Astrocyte (in vitro differentiated cells and primary cell): ENCODE measurements around the gene AK6. TPM values are rescaled to one million over a fixed set of nuclear protein-coding genes. Genes with fewer than 3 reads are reported as not detected.
A peak's percentile ranks its signal among the peaks of the same experiment; 100 is the strongest.

Source experiments
- DNase-seq: peaks from one replicate; pipeline ENCODE4 v3.0.0-alpha.2; 2010; ENCODE audit warnings: low read depth
- FAIRE-seq: peaks from 2 replicates; lab custom pipeline; 2011; peaks lifted over from hg19 to GRCh38; lab: Jason Lieb, UNC
- H2AFZ ChIP-seq: 2 replicates; pipeline ENCODE4 v1.6.0; 2012; ENCODE audit warnings: low read depth, low read length, inconsistent platforms
- H3K27ac ChIP-seq: 2 replicates; pipeline ENCODE4 v1.5.1; 2011; ENCODE audit warnings: low read depth, low read length, inconsistent platforms
- H3K27me3 ChIP-seq: 2 replicates; pipeline ENCODE4 v1.6.0; 2011; ENCODE audit warnings: low read length, inconsistent platforms; ENCODE audit not compliant: insufficient read depth
- H3K36me3 ChIP-seq: 2 replicates; pipeline ENCODE4 v1.5.1; 2011; ENCODE audit warnings: low read length, inconsistent platforms; ENCODE audit not compliant: insufficient read depth
- H3K4me1 ChIP-seq: 2 replicates; pipeline ENCODE4 v1.5.1; 2011; ENCODE audit warnings: low read length, inconsistent platforms; ENCODE audit not compliant: insufficient read depth
- H3K4me2 ChIP-seq: 2 replicates; pipeline ENCODE4 v1.6.0; 2012; ENCODE audit warnings: low read length, inconsistent platforms
- H3K4me3 ChIP-seq: 2 replicates; pipeline ENCODE4 v1.5.1; 2011; ENCODE audit warnings: low read depth, mild to moderate bottlenecking, low read length, inconsistent platforms; ENCODE audit not compliant: insufficient read depth
- H3K79me2 ChIP-seq: 2 replicates; pipeline ENCODE4 v1.6.0; 2012; ENCODE audit warnings: mild to moderate bottlenecking, low read length, inconsistent platforms; ENCODE audit not compliant: insufficient read depth
- H3K9ac ChIP-seq: 2 replicates; pipeline ENCODE4 v1.6.0; 2012; ENCODE audit warnings: mild to moderate bottlenecking, low read length, inconsistent platforms
- H3K9me3 ChIP-seq: 2 replicates; pipeline ENCODE4 v1.5.1; 2012; ENCODE audit warnings: low read depth, mild to moderate bottlenecking, low read length, inconsistent platforms; ENCODE audit not compliant: insufficient read depth
- H4K20me1 ChIP-seq: 2 replicates; pipeline ENCODE4 v1.6.0; 2012; ENCODE audit warnings: low read length, inconsistent platforms; ENCODE audit not compliant: insufficient read depth
- H3K27ac Mint-ChIP-seq: one replicate; pipeline ENCODE4 v1.8.0; 2021; ENCODE audit warnings: mild to moderate bottlenecking, mixed read lengths; ENCODE audit not compliant: unreplicated experiment
- H3K27me3 Mint-ChIP-seq: one replicate; pipeline ENCODE4 v1.8.0; 2021; ENCODE audit warnings: low read depth, mixed read lengths; ENCODE audit not compliant: unreplicated experiment
- H3K36me3 Mint-ChIP-seq: one replicate; pipeline ENCODE4 v1.8.0; 2021; ENCODE audit warnings: low read depth, mixed read lengths; ENCODE audit not compliant: unreplicated experiment
- H3K4me1 Mint-ChIP-seq: one replicate; pipeline ENCODE4 v1.8.0; 2021; ENCODE audit warnings: low read depth, mixed read lengths; ENCODE audit not compliant: unreplicated experiment
- H3K4me3 Mint-ChIP-seq: one replicate; pipeline ENCODE4 v1.8.0; 2021; ENCODE audit warnings: mild to moderate bottlenecking, moderate library complexity, mixed read lengths; ENCODE audit not compliant: unreplicated experiment
- H3K9me3 Mint-ChIP-seq: one replicate; pipeline ENCODE4 v1.8.0; 2021; ENCODE audit warnings: mild to moderate bottlenecking, mixed read lengths; ENCODE audit not compliant: unreplicated experiment
- CTCF ChIP-seq: IDR thresholded peaks from 2 replicates; pipeline ENCODE4 v1.5.1; 2011; ENCODE audit warnings: low read depth, mild to moderate bottlenecking, inconsistent platforms, low read length, moderate library complexity; ENCODE audit not compliant: insufficient read depth
- EZH2 ChIP-seq: IDR thresholded peaks from 2 replicates; pipeline ENCODE4 v1.6.1; 2012; ENCODE audit warnings: mild to moderate bottlenecking, low read length, inconsistent platforms; ENCODE audit not compliant: insufficient read depth
- total RNA-seq: library from RNA; stranded (reverse); gene quantifications from 2 replicates; pipeline ENCODE4 v1.2.1, GENCODE V29; 2021

Gene AK6
- total RNA-seq, 1 donor from 2014 or later, result 52.3 TPM

- Histone ChIP-seq H3K27me3 (no peaks in the 10 kb centered on the region), H3K4me3 (peak within 1 kb of the TSS; percentile 59), H3K79me2 (no peaks in the 10 kb centered on the region), H2AFZ (peak within 1 kb of the TSS; percentile 80), H4K20me1 (no peaks in the 10 kb centered on the region), H3K36me3 (peaks cover 3% of the 10 kb centered on the region), H3K4me2 (peak within 1 kb of the TSS; percentile 86), H3K27ac (no peak within 1 kb of the TSS), H3K9me3 (no peaks in the 10 kb centered on the region), H3K9ac (peak within 1 kb of the TSS; percentile 70), H3K4me1 (no peaks in the 10 kb centered on the region)
- TF ChIP-seq EZH2 (no peak), CTCF (no peak)
- Mint-ChIP-seq H3K4me1 (no peaks in the 10 kb centered on the region), H3K36me3 (peaks cover 10% of the 10 kb centered on the region), H3K4me3 (peak within 1 kb of the TSS; percentile 90), H3K9me3 (peaks cover 1% of the 10 kb centered on the region), H3K27ac (no peak within 1 kb of the TSS), H3K27me3 (peaks cover 5% of the 10 kb centered on the region)
- no peak for FAIRE-seq
- peak; percentile 14 for DNase-seq
Observed at GRCh38 chr5:69414885-69415583, 45.7 kb upstream of the AK6 start, which contains the start of gene MARVELD2. Gene MARVELD2 (plus strand): TSS chr5:69415116. CDS start chr5:69419386, 4,270 bp downstream.

DNA sequence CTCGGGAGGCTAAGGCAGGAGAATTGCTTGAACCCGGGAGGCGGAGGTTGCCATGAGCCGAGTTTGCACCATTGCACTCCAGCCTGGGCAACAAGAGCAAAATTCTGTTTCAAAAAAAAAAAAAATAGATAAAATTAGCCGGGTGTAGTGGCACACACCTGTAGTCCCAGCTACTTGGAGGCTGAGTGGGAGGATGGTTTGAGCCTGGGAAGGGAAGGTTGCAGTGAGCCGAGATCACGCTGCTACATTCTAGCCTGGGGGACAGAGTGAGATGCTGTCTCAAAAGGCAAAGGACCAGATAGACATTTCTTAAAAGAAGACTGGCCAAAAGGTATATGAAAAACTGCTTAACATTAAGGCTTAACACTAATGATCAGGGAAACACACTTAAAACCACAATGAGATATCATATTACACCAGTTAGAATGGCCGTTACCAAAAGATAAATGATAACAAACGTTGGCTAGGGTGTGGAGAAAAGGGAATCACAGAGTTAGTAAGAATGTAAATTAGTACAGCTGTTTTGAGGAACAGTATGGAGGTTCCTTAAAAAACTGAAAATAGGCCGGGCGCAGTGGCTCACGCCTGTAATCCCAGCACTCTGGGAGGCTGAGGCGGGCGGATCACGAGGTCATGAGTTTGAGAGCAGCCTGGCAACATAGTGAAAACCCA lies 35.5 kb upstream of the AK6 start:
- no peaks in the 10 kb centered on the region for H3K27me3 ChIP-seq
- no peaks in the 10 kb centered on the region for H3K9me3 ChIP-seq
- H3K79me2 ChIP-seq, result no peaks in the 10 kb centered on the region
- H2AFZ ChIP-seq, result no peak overlapping the region
- Mint-ChIP-seq H3K36me3 (peaks cover 18% of the 10 kb centered on the region), H3K9me3 (no peaks in the 10 kb centered on the region), H3K4me1 (no peaks in the 10 kb centered on the region), H3K4me3 (no peak overlapping the region), H3K27me3 (no peaks in the 10 kb centered on the region), H3K27ac (no peak overlapping the region)
- H3K4me1 ChIP-seq, result no peaks in the 10 kb centered on the region
- FAIRE-seq (no peak), DNase-seq (peak; percentile 4)
- peaks cover 5% of the 10 kb centered on the region for H3K36me3 ChIP-seq
- H3K4me2 ChIP-seq, result no peak overlapping the region
- H4K20me1 ChIP-seq, result no peaks in the 10 kb centered on the region
- TF ChIP-seq CTCF, result no peak
- no peak for TF ChIP-seq EZH2
- H3K27ac ChIP-seq, result no peak overlapping the region
- no peak overlapping the region for H3K4me3 ChIP-seq
- no peak overlapping the region for H3K9ac ChIP-seq
